HepG2 (cell line): ENCODE data around the gene NKAIN4. TPM values are rescaled to one million over a fixed set of nuclear protein-coding genes. Genes with fewer than 3 reads are reported as not detected.

Source experiments
- FOXP1 ChIP-seq, 2 experiments: fragments of 450-650 bp in 1 of 2; IDR thresholded peaks; 2 replicates each; pipeline ENCODE4 v1.6.1; 2017 to 2018; ENCODE audit warnings: antibody characterized with exemption in 1 of 2
- HDAC6 ChIP-seq: fragments of 200-600 bp; sonication (generic); IDR thresholded peaks from 2 replicates; pipeline ENCODE4 v1.7.0; 2017; ENCODE audit warnings: mild to moderate bottlenecking, antibody characterized with exemption, low read length, low read depth
- NFYB ChIP-seq: sonication (generic); formaldehyde crosslinking; IDR thresholded peaks from 2 replicates; pipeline ENCODE4 v1.4.0; 2020; ENCODE audit warnings: missing genetic modification reagents
- NR2F2 ChIP-seq: IDR thresholded peaks from 2 replicates; pipeline ENCODE4 v1.6.1; 2012; ENCODE audit warnings: low read depth, inconsistent platforms, borderline replicate concordance
- ZBTB8A ChIP-seq: sonication (generic); formaldehyde crosslinking; IDR thresholded peaks from 2 replicates; pipeline ENCODE4 v1.4.0; 2020; ENCODE audit warnings: mild to moderate bottlenecking, low read depth, missing genetic modification reagents, borderline replicate concordance
- ZFP36 ChIP-seq: fragments of 150-350 bp; IDR thresholded peaks from 2 replicates; pipeline ENCODE4 v1.6.1; 2018; ENCODE audit warnings: borderline replicate concordance, low read length, low read depth; ENCODE audit not compliant: partially characterized antibody
- ZIK1 ChIP-seq: sonication (generic); formaldehyde crosslinking; IDR thresholded peaks from 2 replicates; pipeline ENCODE4 v1.5.0; 2020; ENCODE audit warnings: mild to moderate bottlenecking, low read depth, missing genetic modification reagents, borderline replicate concordance
- ZNF296 ChIP-seq: sonication (generic); formaldehyde crosslinking; conservative IDR thresholded peaks from 2 replicates; pipeline ENCODE4 v1.5.0; 2020; ENCODE audit warnings: mild to moderate bottlenecking, missing genetic modification reagents
- ZNF501 ChIP-seq: sonication (generic); formaldehyde crosslinking; IDR thresholded peaks from 2 replicates; pipeline ENCODE4 v1.5.1; 2020; ENCODE audit warnings: mild to moderate bottlenecking, moderate library complexity, missing genetic modification reagents
- ZNF572 ChIP-seq: sonication (generic); formaldehyde crosslinking; IDR thresholded peaks from 2 replicates; pipeline ENCODE4 v1.5.1; 2020; ENCODE audit warnings: mild to moderate bottlenecking, missing genetic modification reagents
- ZNF614 ChIP-seq: IDR thresholded peaks from 2 replicates; pipeline ENCODE4 v1.6.1; 2018; ENCODE audit warnings: missing biosample characterization, missing genetic modification reagents, inconsistent platforms, borderline replicate concordance
- ZNF660 ChIP-seq: sonication (generic); formaldehyde crosslinking; IDR thresholded peaks from 2 replicates; pipeline ENCODE4 v1.5.1; 2020; ENCODE audit warnings: mild to moderate bottlenecking, low read depth, missing genetic modification reagents, borderline replicate concordance
- polyA plus RNA-seq, 8 experiments: library from polyadenylated mRNA; depleted of rRNA in 3 of 8; stranded (reverse) in 7 of 8; unstranded in 1 of 8; fragments of >200 nt; fragmentation: Illumina TruSeq in 4 of 8; extraction: Trizol in 4 of 8; gene quantifications; 2 replicates each; pipeline versions ENCODE4 v1.2.1 to v1.2.3, GENCODE V29; 2011 to 2016; ENCODE audit warnings: low read depth in 4 of 8, missing spikeins in 1 of 8, mixed read lengths in 1 of 8; ENCODE audit not compliant: insufficient read depth in 1 of 8
- total RNA-seq, 5 experiments: library from RNA; depleted of rRNA; stranded (reverse); fragments of >200 nt; fragmentation: Illumina TruSeq; extraction: Trizol; gene quantifications; 2 replicates each; pipeline ENCODE4 v1.2.3, GENCODE V29; 2016; ENCODE audit warnings: low read depth in 1 of 5
- TF ChIP-seq, protein P1 (sequence below): sonication (generic); formaldehyde crosslinking; IDR thresholded peaks from 2 replicates; pipeline ENCODE4 v1.5.1; 2020; ENCODE audit warnings: missing genetic modification reagents, mild to moderate bottlenecking, borderline replicate concordance
- TF ChIP-seq, protein P2 (sequence below): sonication (generic); formaldehyde crosslinking; IDR thresholded peaks from 2 replicates; pipeline ENCODE4 v1.4.0; 2020; ENCODE audit warnings: missing genetic modification reagents
- TF ChIP-seq, protein P3 (sequence below): sonication (generic); formaldehyde crosslinking; IDR thresholded peaks from 2 replicates; pipeline ENCODE4 v1.4.0; 2020; ENCODE audit warnings: missing genetic modification reagents
- TF ChIP-seq, protein P4 (sequence below): sonication (generic); formaldehyde crosslinking; IDR thresholded peaks from 2 replicates; pipeline ENCODE4 v1.5.0; 2020; ENCODE audit warnings: mild to moderate bottlenecking, missing genetic modification reagents
- TF ChIP-seq, protein P5 (sequence below): sonication (generic); formaldehyde crosslinking; IDR thresholded peaks from 2 replicates; pipeline ENCODE4 v1.4.0; 2020; ENCODE audit warnings: missing genetic modification reagents, borderline replicate concordance
- TF ChIP-seq, protein P6 (sequence below): IDR thresholded peaks from 2 replicates; pipeline ENCODE4 v1.6.1; 2016; ENCODE audit warnings: mild to moderate bottlenecking, missing biosample characterization, missing genetic modification reagents

The NKAIN4 gene
- total and polyA plus RNA-seq, 2 of the 13 experiments (the other 11 are each of a cell fraction or from before 2014, with no cell fraction given) = not detected

DNA sequence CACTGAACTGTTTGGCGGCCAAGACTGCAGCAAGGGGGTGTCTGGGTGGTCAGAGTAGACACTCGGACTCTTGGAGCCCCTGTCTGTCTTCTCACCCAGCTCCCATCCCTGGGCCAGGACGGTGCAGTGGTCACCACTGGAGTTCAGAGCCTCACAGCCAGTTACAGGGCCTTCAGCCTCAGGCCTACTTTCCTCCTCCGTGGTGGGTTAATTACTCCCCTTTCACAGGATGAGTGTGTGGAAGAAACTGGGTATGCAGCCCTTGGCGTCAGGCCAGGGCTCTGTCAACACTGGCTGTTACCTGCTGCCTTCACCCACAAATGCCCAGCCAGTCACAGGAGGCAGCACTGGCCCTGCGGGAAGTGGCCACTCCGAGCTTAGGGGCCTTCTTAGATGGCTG, 36.6 kb downstream of the NKAIN4 start (continued):
- TF ChIP-seq, protein P1, sequence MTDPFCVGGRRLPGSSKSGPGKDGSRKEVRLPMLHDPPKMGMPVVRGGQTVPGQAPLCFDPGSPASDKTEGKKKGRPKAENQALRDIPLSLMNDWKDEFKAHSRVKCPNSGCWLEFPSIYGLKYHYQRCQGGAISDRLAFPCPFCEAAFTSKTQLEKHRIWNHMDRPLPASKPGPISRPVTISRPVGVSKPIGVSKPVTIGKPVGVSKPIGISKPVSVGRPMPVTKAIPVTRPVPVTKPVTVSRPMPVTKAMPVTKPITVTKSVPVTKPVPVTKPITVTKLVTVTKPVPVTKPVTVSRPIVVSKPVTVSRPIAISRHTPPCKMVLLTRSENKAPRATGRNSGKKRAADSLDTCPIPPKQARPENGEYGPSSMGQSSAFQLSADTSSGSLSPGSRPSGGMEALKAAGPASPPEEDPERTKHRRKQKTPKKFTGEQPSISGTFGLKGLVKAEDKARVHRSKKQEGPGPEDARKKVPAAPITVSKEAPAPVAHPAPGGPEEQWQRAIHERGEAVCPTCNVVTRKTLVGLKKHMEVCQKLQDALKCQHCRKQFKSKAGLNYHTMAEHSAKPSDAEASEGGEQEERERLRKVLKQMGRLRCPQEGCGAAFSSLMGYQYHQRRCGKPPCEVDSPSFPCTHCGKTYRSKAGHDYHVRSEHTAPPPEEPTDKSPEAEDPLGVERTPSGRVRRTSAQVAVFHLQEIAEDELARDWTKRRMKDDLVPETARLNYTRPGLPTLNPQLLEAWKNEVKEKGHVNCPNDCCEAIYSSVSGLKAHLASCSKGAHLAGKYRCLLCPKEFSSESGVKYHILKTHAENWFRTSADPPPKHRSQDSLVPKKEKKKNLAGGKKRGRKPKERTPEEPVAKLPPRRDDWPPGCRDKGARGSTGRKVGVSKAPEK (CRISPR knock-in tag) = no peak
- TF ChIP-seq ZNF572 (CRISPR knock-in tag) (0 out of 2 replicates have a peak, but pooled peaks have one; percentile 50), ZNF614 (0 out of 2 replicates have a peak, but pooled peaks have one; percentile 20), ZNF501 (CRISPR knock-in tag) (peak; percentile 54; the same call in 1 of the 2 replicates), ZBTB8A (CRISPR knock-in tag) (no peak), HDAC6 (no peak), ZNF296 (CRISPR knock-in tag) (no peak), ZFP36 (no peak), ZIK1 (CRISPR knock-in tag) (no peak), FOXP1 (IDR thresholded peaks at IDR 0.05) (no peak), FOXP1 (CRISPR knock-in tag; IDR thresholded peaks at IDR 0.05) (no peak), NR2F2 (no peak), ZNF660 (CRISPR knock-in tag) (no peak), NFYB (CRISPR knock-in tag) (no peak)
- TF ChIP-seq, protein P2, sequence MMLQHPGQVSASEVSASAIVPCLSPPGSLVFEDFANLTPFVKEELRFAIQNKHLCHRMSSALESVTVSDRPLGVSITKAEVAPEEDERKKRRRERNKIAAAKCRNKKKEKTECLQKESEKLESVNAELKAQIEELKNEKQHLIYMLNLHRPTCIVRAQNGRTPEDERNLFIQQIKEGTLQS = no peak
- TF ChIP-seq, protein P3, sequence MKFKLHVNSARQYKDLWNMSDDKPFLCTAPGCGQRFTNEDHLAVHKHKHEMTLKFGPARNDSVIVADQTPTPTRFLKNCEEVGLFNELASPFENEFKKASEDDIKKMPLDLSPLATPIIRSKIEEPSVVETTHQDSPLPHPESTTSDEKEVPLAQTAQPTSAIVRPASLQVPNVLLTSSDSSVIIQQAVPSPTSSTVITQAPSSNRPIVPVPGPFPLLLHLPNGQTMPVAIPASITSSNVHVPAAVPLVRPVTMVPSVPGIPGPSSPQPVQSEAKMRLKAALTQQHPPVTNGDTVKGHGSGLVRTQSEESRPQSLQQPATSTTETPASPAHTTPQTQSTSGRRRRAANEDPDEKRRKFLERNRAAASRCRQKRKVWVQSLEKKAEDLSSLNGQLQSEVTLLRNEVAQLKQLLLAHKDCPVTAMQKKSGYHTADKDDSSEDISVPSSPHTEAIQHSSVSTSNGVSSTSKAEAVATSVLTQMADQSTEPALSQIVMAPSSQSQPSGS (CRISPR knock-in tag) = no peak
- TF ChIP-seq, protein P4, sequence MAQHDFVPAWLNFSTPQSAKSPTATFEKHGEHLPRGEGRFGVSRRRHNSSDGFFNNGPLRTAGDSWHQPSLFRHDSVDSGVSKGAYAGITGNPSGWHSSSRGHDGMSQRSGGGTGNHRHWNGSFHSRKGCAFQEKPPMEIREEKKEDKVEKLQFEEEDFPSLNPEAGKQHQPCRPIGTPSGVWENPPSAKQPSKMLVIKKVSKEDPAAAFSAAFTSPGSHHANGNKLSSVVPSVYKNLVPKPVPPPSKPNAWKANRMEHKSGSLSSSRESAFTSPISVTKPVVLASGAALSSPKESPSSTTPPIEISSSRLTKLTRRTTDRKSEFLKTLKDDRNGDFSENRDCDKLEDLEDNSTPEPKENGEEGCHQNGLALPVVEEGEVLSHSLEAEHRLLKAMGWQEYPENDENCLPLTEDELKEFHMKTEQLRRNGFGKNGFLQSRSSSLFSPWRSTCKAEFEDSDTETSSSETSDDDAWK (CRISPR knock-in tag) = no peak
- TF ChIP-seq, protein P5, sequence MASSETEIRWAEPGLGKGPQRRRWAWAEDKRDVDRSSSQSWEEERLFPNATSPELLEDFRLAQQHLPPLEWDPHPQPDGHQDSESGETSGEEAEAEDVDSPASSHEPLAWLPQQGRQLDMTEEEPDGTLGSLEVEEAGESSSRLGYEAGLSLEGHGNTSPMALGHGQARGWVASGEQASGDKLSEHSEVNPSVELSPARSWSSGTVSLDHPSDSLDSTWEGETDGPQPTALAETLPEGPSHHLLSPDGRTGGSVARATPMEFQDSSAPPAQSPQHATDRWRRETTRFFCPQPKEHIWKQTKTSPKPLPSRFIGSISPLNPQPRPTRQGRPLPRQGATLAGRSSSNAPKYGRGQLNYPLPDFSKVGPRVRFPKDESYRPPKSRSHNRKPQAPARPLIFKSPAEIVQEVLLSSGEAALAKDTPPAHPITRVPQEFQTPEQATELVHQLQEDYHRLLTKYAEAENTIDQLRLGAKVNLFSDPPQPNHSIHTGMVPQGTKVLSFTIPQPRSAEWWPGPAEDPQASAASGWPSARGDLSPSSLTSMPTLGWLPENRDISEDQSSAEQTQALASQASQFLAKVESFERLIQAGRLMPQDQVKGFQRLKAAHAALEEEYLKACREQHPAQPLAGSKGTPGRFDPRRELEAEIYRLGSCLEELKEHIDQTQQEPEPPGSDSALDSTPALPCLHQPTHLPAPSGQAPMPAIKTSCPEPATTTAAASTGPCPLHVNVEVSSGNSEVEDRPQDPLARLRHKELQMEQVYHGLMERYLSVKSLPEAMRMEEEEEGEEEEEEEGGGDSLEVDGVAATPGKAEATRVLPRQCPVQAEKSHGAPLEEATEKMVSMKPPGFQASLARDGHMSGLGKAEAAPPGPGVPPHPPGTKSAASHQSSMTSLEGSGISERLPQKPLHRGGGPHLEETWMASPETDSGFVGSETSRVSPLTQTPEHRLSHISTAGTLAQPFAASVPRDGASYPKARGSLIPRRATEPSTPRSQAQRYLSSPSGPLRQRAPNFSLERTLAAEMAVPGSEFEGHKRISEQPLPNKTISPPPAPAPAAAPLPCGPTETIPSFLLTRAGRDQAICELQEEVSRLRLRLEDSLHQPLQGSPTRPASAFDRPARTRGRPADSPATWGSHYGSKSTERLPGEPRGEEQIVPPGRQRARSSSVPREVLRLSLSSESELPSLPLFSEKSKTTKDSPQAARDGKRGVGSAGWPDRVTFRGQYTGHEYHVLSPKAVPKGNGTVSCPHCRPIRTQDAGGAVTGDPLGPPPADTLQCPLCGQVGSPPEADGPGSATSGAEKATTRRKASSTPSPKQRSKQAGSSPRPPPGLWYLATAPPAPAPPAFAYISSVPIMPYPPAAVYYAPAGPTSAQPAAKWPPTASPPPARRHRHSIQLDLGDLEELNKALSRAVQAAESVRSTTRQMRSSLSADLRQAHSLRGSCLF = no peak
- TF ChIP-seq, protein P6, sequence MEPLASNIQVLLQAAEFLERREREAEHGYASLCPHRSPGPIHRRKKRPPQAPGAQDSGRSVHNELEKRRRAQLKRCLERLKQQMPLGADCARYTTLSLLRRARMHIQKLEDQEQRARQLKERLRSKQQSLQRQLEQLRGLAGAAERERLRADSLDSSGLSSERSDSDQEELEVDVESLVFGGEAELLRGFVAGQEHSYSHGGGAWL = no peak
